GM21381 (cell line): ENCODE measurements around the gene SLC2A11.
A peak's percentile ranks its signal among the peaks of the same experiment; 100 is the strongest.

Source experiments
- ATAC-seq: cut with Tn5 transposase; IDR thresholded peaks from one replicate; pipeline ENCODE4 v1.9.1; 2021; ENCODE audit warnings: mild to moderate bottlenecking, moderate library complexity; ENCODE audit not compliant: unreplicated experiment

The SLC2A11 gene

DNA sequence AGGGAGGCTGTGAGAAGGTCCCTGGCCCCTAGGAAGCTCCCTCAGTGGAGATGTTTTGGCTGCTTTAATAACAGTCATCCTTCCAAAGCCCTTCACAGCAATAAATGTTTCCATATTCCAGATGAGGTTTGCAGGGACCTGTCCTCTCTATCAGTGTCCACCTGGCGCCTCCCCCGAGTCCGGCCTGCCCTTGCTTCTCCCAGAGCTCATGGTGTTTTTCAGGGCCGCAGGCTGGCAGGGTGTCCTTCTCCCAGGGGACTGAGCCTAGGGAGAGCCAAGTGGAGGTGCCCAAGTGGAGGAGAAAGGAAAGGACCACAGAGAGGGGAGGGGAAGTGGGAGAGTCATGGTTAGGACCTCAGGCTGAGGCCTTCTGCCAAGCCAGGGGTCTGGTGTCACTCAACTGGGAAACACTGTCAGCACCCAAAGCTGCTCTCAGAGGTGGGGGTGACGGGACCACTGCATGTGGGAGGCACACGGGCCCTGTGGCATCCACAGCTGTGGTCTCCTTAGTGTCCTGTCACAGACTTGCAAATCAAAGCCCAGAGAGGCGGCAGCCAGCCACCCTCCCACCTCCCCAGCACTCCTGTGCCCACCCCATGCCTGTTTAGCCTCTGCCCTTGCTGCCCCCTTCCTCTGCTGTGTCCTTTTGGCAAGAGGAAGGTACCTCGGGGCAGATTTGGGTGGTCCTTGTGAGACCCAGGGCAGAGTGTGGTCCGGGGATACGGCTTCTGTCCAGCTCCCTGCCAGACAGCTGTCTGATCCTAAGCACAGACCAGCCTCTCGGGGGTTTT, 25.3 kb upstream of the SLC2A11 start:
- ATAC-seq: no peak

DNA sequence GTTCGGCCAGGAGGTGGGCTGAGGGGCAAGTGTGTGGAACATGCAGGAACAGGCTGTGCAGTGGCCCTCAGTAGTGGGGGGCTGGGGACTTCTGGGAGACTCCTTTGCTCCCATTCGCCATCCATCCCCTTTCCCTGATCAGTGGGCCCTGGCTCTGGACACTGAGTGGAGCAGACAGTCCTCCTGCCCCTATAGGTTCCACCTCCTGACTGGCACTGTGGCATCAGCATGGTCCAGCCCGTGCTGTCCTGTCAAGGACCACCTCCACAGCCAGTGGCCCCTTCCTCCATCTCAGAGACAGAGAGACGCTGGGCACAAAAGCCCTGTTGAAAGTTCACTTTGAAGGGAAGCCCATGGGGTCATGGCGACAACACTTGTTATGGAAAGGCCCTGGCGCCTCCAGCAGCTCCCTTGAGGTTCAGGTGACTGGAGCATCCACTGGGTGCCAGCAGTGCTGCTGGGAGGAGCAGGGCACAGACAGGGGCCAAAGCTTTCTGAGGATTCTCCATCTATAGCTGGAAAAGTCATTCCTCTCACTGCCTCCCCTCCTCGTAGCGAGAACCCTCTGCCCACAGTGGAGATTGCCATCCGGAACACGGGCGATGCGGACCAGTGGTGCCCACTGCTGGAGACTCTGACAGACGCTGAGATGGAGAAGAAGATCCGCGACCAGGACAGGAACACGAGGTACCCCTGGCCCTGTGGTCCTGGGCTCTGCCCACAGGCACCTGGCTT, 24.5 kb upstream of the SLC2A11 start:
- no peak for ATAC-seq

GRCh38 chr22:23833911-23834317, 23.8 kb upstream of the SLC2A11 start:
- no peak for ATAC-seq

DNA sequence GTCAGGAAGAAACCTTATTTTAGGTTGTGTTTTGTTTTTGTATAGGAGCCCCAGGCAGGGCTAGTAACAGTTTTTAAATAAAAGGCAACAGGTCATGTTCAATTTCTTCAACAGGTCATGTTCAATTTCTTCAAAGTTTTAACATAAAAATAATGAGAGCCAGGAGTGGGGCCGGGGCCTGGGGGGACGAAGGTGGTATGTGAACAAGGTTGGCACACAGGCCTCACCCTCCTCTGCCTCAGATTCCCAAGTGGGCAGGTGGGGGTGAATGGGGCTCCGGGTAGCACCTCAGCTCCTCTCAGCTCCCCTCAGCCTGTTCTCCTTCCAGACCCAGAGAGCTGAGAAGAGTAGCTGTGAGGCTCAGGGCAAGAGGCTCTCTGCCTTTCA, 23.3 kb upstream of the SLC2A11 start:
- ATAC-seq: no peak

- no peak for ATAC-seq
Measured at GRCh38 chr22:23834793-23835483, 22.7 kb upstream of the SLC2A11 start.

DNA sequence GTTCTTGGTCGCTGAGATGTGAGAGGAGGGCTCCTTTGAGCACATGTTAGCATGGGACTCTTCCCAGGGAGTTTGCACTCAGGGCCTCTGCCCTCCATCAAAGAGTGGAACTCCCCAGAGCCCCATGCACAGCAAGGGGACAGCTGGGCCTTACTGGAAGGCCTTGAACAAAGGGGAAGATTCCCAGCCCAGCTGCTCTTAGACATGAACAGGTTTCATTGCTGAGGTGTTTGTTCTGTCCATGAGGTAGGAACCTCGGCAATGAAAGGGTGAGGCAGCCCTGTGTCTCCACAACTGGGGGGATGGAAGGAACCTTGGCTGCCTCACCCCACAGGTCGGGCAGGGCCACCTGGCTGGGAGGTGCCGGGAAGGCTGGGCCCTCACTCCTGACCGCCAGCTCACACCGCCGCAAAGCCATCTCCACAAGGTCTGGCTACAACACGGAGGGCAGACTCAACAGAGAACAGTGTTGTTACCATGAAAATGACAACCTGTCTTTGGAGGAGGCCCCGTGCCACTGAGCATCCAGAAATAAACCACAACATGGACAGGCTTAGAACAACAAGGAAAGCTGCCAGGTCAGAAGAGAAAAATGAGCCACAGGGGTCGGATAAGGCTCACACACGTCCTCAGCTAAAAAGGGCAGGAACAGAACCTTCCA, 22.1 kb upstream of the SLC2A11 start:
- ATAC-seq: no peak

- no peak for ATAC-seq
Measured at GRCh38 chr22:23836281-23836680, 21.4 kb upstream of the SLC2A11 start.

DNA sequence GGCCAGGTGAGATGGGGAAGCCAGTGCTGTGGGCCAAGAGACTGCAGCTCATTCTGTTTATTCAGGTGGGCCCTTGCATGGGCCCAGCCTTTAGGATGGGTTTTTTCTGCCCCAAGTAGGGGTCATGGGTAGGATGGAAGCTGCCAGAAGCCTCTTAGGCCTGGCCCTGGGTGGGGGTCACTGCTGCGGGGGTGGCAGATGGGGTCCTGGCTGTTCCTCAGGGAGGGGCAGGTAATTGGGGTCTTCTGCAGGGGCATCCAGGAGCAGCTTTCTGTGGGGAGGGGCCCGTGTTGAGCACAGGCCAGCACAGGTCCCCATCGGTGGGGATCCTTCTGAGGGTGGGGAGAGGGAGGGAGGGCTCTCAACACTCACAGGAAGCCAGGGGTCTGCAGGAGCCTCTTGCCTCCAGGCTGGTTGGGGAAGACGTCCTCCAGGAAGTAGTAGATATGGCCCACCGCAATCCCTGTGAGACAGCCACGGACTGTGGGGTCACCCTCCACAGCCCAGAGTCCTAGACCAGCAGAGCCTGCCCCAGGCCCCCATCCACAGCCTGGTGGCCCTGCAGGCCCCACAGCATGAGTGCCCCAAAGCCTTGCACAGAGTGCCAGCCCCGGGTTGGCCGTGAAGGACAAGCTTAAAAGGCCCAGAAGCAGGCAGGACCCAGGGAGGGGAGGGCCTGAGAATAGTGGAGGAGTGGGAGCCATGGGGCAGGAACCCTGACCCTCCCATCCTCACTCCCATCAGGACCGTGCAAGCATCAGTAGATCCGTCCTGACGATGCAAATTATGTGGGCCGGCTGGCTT, 20.8 kb upstream of the SLC2A11 start:
- no peak for ATAC-seq

- no peak for ATAC-seq
Measured at GRCh38 chr22:23837496-23837859, 20.2 kb upstream of the SLC2A11 start.

DNA sequence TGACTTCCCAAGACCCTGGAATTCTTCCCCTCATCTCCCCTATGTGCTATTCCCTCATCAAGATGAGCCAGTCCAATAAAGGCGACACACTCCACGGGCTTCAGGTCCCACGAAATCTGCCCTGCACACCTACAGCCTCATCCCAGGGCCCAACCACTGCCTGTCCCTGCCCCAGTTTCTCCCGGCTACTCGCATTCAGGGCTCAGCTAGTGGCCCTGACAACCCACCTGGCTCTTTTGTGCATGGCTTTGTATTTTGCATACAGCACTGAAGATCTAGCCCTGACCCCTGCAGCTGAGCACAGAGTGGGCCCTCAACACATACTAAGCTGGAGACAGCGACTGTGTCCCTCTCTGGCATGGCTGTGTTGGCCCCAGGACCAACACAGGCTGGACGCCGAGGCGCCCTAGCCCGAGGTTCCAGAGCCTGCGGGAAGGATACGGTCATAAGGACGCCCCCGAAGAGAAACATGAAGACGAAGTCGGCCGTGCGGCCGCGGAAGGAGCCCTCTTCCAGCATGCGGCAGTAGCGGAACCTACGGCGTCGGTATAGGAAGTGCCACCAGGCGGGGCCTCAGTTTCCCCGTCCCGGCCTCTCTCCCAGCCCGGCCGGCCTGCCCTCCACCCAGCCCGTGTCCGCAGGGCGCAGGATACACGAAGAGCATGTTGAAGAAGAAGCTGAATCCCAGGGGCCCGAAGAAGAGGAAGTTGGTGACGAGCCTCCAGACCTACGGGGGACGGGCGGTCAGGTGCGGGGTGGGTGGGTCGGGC, 19.6 kb upstream of the SLC2A11 start:
- peak; percentile 3 for ATAC-seq

DNA sequence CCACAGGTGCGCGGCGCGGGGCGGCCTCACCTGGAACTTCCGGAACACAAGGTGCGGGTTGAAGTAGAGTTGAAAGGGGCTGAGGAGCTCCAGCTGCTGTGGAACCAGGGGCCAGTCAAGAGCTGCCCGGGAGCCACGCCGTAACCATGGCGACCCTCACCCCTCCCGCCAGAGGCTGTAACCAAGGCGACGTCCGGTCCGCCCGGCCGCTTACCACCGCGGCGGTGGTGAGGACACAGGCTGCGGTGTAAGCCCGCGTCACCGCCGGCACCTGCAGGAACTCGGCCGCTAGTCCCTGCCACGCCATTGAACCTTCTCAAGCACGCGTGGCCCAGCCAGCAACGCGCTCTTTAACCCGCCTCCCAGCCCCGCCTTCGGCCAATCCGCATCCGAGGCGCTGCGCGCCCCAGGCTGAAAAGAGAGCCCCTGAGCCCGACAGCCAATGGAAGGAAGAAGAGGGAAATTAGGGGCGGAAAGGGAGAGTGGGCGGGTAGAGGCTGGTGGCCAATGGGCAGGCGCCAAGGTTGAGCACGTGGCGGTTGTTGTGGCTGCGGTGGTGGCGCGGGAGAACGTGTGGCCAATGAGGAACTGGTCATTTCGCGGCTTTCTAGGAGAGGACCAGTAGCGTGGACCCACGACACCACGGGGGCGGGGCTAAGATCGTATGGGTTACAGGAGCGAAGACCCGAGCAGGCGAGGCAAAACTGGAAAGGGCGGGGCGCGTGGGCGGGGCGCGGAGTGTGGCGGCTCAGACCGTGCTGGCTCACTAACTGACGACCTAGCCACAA, 18.8 kb upstream of the SLC2A11 start, which contains the start of gene DERL3:
Gene DERL3 (minus strand): TSS at position 326 of the 788 bp plus-strand sequence. CDS start 19 bp downstream, at position 307.
- ATAC-seq: peak; percentile 83

DNA sequence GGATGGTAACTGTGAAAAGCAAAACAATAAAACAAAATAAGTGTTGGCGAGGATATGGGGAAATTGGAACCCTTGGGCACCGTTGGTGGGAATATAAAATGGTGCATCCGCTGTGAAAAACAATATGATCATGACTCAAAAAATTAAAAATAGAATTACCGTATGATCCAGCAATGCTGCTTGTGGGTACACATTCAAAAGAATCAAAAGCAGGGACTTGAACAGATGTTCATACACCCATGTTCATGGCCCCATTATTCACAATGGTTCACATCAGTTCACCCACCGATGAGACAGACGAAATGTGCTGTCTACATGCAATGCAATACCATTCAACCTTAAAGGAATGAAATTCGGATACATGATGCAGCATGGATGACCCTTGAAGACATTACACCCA, 17.6 kb upstream of the SLC2A11 start:
- no peak for ATAC-seq

GRCh38 chr22:23841292-23841691, 16.4 kb upstream of the SLC2A11 start:
- ATAC-seq: no peak

DNA sequence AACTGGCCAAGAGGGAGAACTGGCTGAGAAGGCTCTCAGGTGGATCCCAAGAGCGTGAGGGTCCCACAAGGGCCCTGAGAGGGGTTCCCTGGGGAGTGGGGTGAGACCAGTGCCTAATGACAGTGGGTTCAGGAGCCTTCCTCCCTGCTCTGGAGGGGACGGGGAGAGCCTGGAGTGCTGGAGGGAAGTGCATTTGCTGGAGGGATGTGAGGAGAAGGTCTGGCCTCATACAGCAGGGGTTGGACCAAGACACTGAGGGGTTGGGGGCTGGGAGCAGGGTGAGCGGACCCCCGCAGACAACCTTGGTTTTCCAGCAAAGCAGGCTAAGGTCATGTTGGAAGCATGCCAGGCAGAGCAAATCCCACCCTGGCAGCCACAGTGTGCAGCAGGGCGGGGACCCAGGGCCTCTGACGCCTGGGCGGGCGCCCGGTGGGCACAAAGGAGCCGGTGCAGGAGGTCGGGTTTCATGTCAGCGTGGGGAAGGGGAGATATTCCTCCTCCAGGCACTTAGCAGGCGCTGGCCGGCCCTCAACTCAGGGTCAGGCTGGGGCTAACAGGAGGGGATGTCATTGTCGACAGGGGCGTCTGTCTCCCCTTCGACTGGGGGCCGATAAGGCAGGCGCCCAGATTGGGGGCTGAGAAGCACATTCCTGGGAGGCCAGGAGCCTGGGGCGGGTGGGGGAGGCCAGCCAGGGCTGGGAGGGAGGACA, 15.8 kb upstream of the SLC2A11 start:
- no peak for ATAC-seq

GRCh38 chr22:23842599-23842998, 15.1 kb upstream of the SLC2A11 start:
- no peak for ATAC-seq

DNA sequence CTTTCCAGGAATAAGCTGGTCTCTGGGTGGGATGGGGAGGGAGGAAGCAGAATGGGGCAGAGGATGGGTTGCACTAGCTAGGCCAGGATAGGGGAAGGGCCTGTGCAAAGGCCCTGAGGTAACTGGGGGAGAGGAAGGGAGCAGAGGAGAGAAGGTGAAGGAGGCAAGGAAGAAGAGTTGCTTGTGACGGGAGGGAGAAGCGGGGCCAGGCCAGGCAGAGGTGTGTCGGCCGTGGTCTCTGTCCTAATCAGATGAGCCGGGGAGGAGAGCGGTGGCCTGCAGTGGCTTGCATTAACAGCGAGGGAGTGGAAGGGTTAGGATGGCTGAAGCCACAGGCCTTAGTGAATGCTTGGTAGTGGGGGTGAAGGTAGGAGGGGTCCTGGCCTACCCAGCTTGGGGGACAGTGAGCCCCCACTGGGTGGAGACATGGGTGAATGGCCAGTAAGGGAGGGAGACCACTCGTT, 12.9 kb upstream of the SLC2A11 start:
- no peak for ATAC-seq

GRCh38 chr22:23845265-23846080, 12.2 kb upstream of the SLC2A11 start:
- ATAC-seq: no peak
